IMR-90 (cell line): Measurements from ENCODE around the gene CFAP97.
"Not testable (repeated sequence)": the region's sequence is repeated elsewhere in the genome, so short reads cannot be mapped to it uniquely, and the experiment has no call there.

ENCODE experiments used
- CTCF ChIP-seq: conservative IDR thresholded peaks from 2 replicates; pipeline ENCODE4 v1.5.1; 2012; ENCODE audit warnings: mild to moderate bottlenecking, low read depth, low read length, improper control_type of control experiment
- MXI1 ChIP-seq: IDR thresholded peaks from 2 replicates; pipeline ENCODE4 v1.6.1; 2012; ENCODE audit warnings: low read depth, mild to moderate bottlenecking, low read length, moderate library complexity, borderline replicate concordance

- TF ChIP-seq CTCF, MXI1: not testable (repeated sequence)
These were observed 5.6 kb downstream of the CFAP97 start for GRCh38 chr4:185198189-185198588.
